Spleen (tissue), 7 donors: ENCODE measurements around the gene KCNC3.

ENCODE experiments used
- POLR2A ChIP-seq, 3 donors: fragments of 450-650 bp; IDR thresholded peaks; one replicate each; pipeline ENCODE4 v1.5.1; 2017; ENCODE audit warnings: antibody characterized with exemption in 3 of 3, mild to moderate bottlenecking in 1 of 3
- POLR2AphosphoS5 ChIP-seq, 3 donors: sonication (generic); formaldehyde crosslinking; IDR thresholded peaks; one replicate each; pipeline ENCODE4 v1.5.1; 2017; ENCODE audit warnings: antibody characterized with exemption in 3 of 3
- TF ChIP-seq, protein P1 (sequence below), 11 experiments: fragments of 200-600 bp in 7 of 11; fragments of 450-650 bp in 4 of 11; sonication (generic) in 4 of 11; IDR thresholded peaks in 8 of 11; conservative IDR thresholded peaks in 3 of 11; 1 replicate in 7 of 11; 2 replicates in 4 of 11; pipeline versions ENCODE4 v1.4.0 to v1.8.0; 2016 to 2021; ENCODE audit warnings: antibody characterized with exemption in 11 of 11, inconsistent platforms in 4 of 11, mild to moderate bottlenecking in 1 of 11
- donor health status: DM: no; HTN: no; CAD: no; lungs with moderate emphysema.
- donor health status: DM: no; HTN: no; CAD: no.
- donor health status: DM: no; HTN: no; CAD: no.

DNA sequence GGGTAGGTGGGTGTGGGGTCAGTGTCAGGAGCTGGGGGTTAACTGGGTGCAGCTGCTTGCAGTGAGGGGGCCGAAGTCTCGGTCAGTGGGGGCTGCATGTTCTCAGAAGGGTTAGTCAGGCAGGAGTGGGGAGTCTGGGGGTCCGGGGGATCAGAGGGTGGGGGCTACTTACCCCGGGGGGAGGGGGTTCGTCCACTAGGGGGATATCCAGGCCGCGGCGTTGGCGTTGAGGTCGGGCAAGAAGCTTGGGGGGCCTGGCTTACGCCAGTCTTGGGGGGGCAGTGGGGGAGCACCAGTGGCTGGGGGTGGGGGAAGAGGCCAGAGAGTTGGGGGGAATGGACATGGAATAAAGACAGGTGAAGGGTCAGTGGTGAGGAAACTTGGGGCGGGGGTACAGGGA lies 9.1 kb downstream of the KCNC3 start:
- TF ChIP-seq, protein P1, sequence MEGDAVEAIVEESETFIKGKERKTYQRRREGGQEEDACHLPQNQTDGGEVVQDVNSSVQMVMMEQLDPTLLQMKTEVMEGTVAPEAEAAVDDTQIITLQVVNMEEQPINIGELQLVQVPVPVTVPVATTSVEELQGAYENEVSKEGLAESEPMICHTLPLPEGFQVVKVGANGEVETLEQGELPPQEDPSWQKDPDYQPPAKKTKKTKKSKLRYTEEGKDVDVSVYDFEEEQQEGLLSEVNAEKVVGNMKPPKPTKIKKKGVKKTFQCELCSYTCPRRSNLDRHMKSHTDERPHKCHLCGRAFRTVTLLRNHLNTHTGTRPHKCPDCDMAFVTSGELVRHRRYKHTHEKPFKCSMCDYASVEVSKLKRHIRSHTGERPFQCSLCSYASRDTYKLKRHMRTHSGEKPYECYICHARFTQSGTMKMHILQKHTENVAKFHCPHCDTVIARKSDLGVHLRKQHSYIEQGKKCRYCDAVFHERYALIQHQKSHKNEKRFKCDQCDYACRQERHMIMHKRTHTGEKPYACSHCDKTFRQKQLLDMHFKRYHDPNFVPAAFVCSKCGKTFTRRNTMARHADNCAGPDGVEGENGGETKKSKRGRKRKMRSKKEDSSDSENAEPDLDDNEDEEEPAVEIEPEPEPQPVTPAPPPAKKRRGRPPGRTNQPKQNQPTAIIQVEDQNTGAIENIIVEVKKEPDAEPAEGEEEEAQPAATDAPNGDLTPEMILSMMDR (IDR thresholded peaks at IDR 0.05 in 8 of 11, conservative IDR thresholded peaks at IDR 0.05 in 3 of 11): no peak
- TF ChIP-seq POLR2A (IDR thresholded peaks at IDR 0.05) (no peak), POLR2AphosphoS5 (IDR thresholded peaks at IDR 0.05) (no peak)
